H1 (cell line): ENCODE data around the gene WWP2. TPM values are rescaled to one million over a fixed set of nuclear protein-coding genes. Genes with fewer than 3 reads are reported as not detected.

Source experiments
- CTCF ChIA-PET: fragments of 300-600 bp; sonication (Branson Sonifier 250); formaldehyde crosslinking; loops from one replicate; lab custom pipeline; 2021; ENCODE audit not compliant: partially characterized antibody; lab: Charles Lee
- POLR2A ChIA-PET: fragments of 300-600 bp; sonication (Branson Sonifier 250); formaldehyde crosslinking; loops from one replicate; lab custom pipeline; 2021; ENCODE audit warnings: inconsistent platforms; ENCODE audit not compliant: partially characterized antibody; lab: Charles Lee
- DNase-seq, 2 experiments: peaks; one replicate each; pipeline versions ENCODE4 v3.0.0 to v3.0.0-alpha.2; 2010 to 2022; ENCODE audit warnings: low spot score in 2 of 2, low read depth in 1 of 2, mixed read lengths in 1 of 2
- FAIRE-seq: peaks from 2 replicates; lab custom pipeline; 2011; peaks lifted over from hg19 to GRCh38; lab: Jason Lieb, UNC
- H2AFZ ChIP-seq: 2 replicates; pipeline ENCODE4 v1.8.1; 2012; ENCODE audit warnings: low read length, inconsistent platforms
- H2AK5ac ChIP-seq: 2 replicates; pipeline ENCODE4 v1.6.1; 2013; ENCODE audit warnings: low read depth, low read length
- H2BK120ac ChIP-seq: replicated peaks from 2 replicates; pipeline ENCODE3; 2013; ENCODE audit warnings: low read depth, low read length, inconsistent platforms
- H2BK12ac ChIP-seq: 2 replicates; pipeline ENCODE4 v1.6.1; 2013; ENCODE audit warnings: low read depth, low read length
- H2BK15ac ChIP-seq: 2 replicates; pipeline ENCODE4 v1.6.1; 2013; ENCODE audit warnings: low read length
- H2BK20ac ChIP-seq: 2 replicates; pipeline ENCODE4 v1.6.1; 2013; ENCODE audit warnings: low read length
- H2BK5ac ChIP-seq: 2 replicates; pipeline ENCODE4 v1.6.1; 2013; ENCODE audit warnings: low read depth, low read length
- H3K14ac ChIP-seq: 2 replicates; pipeline ENCODE4 v1.6.1; 2013; ENCODE audit warnings: inconsistent platforms; ENCODE audit not compliant: insufficient read length
- H3K18ac ChIP-seq: 2 replicates; pipeline ENCODE4 v1.6.1; 2013; ENCODE audit warnings: low read length; ENCODE audit errors: extremely low read depth
- H3K23ac ChIP-seq: 2 replicates; pipeline ENCODE4 v1.6.1; 2013; ENCODE audit warnings: inconsistent platforms; ENCODE audit not compliant: insufficient read length
- H3K23me2 ChIP-seq: 2 replicates; pipeline ENCODE4 v1.6.1; 2013; ENCODE audit warnings: low read depth, low read length
- H3K27ac ChIP-seq: 2 replicates; pipeline ENCODE4 v1.6.1; 2011; ENCODE audit warnings: low read depth, low read length, inconsistent platforms
- H3K27me3 ChIP-seq, 4 experiments: replicated peaks in 1 of 4; 1 replicate in 1 of 4; 2 replicates in 3 of 4; pipeline versions ENCODE4 v1.6.1 to v1.8.1; 2011 to 2013; ENCODE audit warnings: low read length in 3 of 4, mild to moderate bottlenecking in 3 of 4, inconsistent platforms in 2 of 4, mixed read lengths in 2 of 4, moderate library complexity in 1 of 4; ENCODE audit not compliant: control insufficient read depth in 3 of 4, insufficient read depth in 3 of 4; ENCODE audit errors: extremely low read depth in 1 of 4
- H3K36me3 ChIP-seq, 4 experiments: 2 replicates each; pipeline versions ENCODE4 v1.6.1 to v1.8.1; 2011 to 2013; ENCODE audit warnings: mild to moderate bottlenecking in 4 of 4, low read length in 3 of 4, moderate library complexity in 2 of 4, control low read depth in 1 of 4, inconsistent platforms in 1 of 4; ENCODE audit not compliant: insufficient read depth in 4 of 4, control insufficient read depth in 2 of 4
- H3K4ac ChIP-seq: replicated peaks from 2 replicates; pipeline ENCODE3; 2013; ENCODE audit warnings: low read length, low read depth, mixed read lengths, inconsistent platforms; ENCODE audit not compliant: insufficient read length
- H3K4me1 ChIP-seq, 4 experiments: replicated peaks in 1 of 4; 1 replicate in 1 of 4; 2 replicates in 3 of 4; pipeline versions ENCODE4 v1.6.1 to v1.8.1; 2011 to 2013; ENCODE audit warnings: low read length in 3 of 4, inconsistent platforms in 2 of 4, mixed read lengths in 1 of 4; ENCODE audit not compliant: insufficient read depth in 4 of 4, control insufficient read depth in 3 of 4
- H3K4me2 ChIP-seq, 2 experiments: 2 replicates each; pipeline versions ENCODE4 v1.6.1 to v1.8.1; 2011 to 2013; ENCODE audit warnings: low read depth in 2 of 2, low read length in 2 of 2, control low read depth in 1 of 2, inconsistent platforms in 1 of 2, mild to moderate bottlenecking in 1 of 2; ENCODE audit not compliant: insufficient read depth in 1 of 2
- H3K4me3 ChIP-seq, 4 experiments: fragments of 200-600, 300-600 bp in 1 of 4; sonication (generic), shearing (Covaris generic), sonication (Bioruptor Twin) in 1 of 4; 2 replicates each; pipeline versions ENCODE4 v1.5.1 to v1.8.1; 2011 to 2016; ENCODE audit warnings: low read length in 4 of 4, low read depth in 3 of 4, control low read depth in 2 of 4, inconsistent platforms in 2 of 4, mild to moderate bottlenecking in 2 of 4, mixed read lengths in 1 of 4, moderate library complexity in 1 of 4; ENCODE audit not compliant: insufficient read depth in 2 of 4; ENCODE audit errors: extremely low read depth in 1 of 4
- H3K56ac ChIP-seq: replicated peaks from 2 replicates; pipeline ENCODE3; 2013; ENCODE audit warnings: low read depth, mild to moderate bottlenecking, mixed read lengths, low read length, inconsistent platforms; ENCODE audit not compliant: insufficient read length
- H3K79me1 ChIP-seq: 2 replicates; pipeline ENCODE4 v1.6.1; 2013; ENCODE audit warnings: low read depth, low read length, control low read depth
- H3K79me2 ChIP-seq, 2 experiments: 2 replicates each; pipeline versions ENCODE4 v1.6.1 to v1.8.1; 2012 to 2013; ENCODE audit warnings: low read length in 2 of 2, mild to moderate bottlenecking in 2 of 2, inconsistent platforms in 1 of 2; ENCODE audit not compliant: insufficient read depth in 2 of 2, control insufficient read depth in 1 of 2
- H3K9ac ChIP-seq, 4 experiments: replicated peaks in 1 of 4; 1 replicate in 1 of 4; 2 replicates in 3 of 4; pipeline versions ENCODE4 v1.6.1 to v1.8.1; 2011 to 2013; ENCODE audit warnings: low read depth in 3 of 4, low read length in 3 of 4, control low read depth in 2 of 4, mild to moderate bottlenecking in 2 of 4, moderate library complexity in 2 of 4, inconsistent platforms in 1 of 4; ENCODE audit errors: extremely low read depth in 1 of 4
- H3K9me3 ChIP-seq, 2 experiments: 2 replicates each; pipeline versions ENCODE4 v1.6.1 to v1.8.1; 2012 to 2013; ENCODE audit warnings: mild to moderate bottlenecking in 2 of 2, moderate library complexity in 2 of 2, control low read depth in 1 of 2, inconsistent platforms in 1 of 2, low read depth in 1 of 2, low read length in 1 of 2, mixed read lengths in 1 of 2; ENCODE audit not compliant: insufficient read depth in 2 of 2
- H4K20me1 ChIP-seq, 2 experiments: replicated peaks in 1 of 2; 2 replicates each; pipeline versions ENCODE3 to v1.8.1; 2011 to 2013; ENCODE audit warnings: inconsistent platforms in 2 of 2, low read length in 2 of 2, mild to moderate bottlenecking in 1 of 2; ENCODE audit not compliant: insufficient read depth in 2 of 2, control insufficient read depth in 1 of 2
- H4K5ac ChIP-seq: 2 replicates; pipeline ENCODE4 v1.6.1; 2013; ENCODE audit warnings: low read length, low read depth, mixed read lengths, inconsistent platforms; ENCODE audit not compliant: insufficient read length
- H4K8ac ChIP-seq: 2 replicates; pipeline ENCODE4 v1.8.0; 2013; ENCODE audit warnings: mild to moderate bottlenecking, moderate library complexity, low read length, inconsistent platforms; ENCODE audit not compliant: insufficient read depth; ENCODE audit errors: extremely low read depth
- H4K91ac ChIP-seq: replicated peaks from 2 replicates; pipeline ENCODE3; 2013; ENCODE audit warnings: low read length, mixed read lengths, inconsistent platforms; ENCODE audit not compliant: insufficient read length
- EGR1 ChIP-seq: IDR thresholded peaks from 2 replicates; pipeline ENCODE4 v1.6.1; 2011; ENCODE audit warnings: low read depth, low read length, borderline replicate concordance
- EZH2 ChIP-seq: fragments of 200-600 bp; sonication (generic); IDR thresholded peaks from 2 replicates; pipeline ENCODE4 v1.7.1; 2012; ENCODE audit warnings: low read depth, mild to moderate bottlenecking, moderate library complexity, low read length, inconsistent platforms; ENCODE audit not compliant: severe bottlenecking
- GABPA ChIP-seq: IDR thresholded peaks from 2 replicates; pipeline ENCODE4 v1.6.1; 2011; ENCODE audit warnings: mild to moderate bottlenecking, low read length, moderate library complexity, borderline replicate concordance; ENCODE audit not compliant: insufficient read depth
- NRF1 ChIP-seq: IDR thresholded peaks from 2 replicates; pipeline ENCODE4 v1.6.1; 2011; ENCODE audit warnings: mild to moderate bottlenecking, low read depth, low read length, improper control_type of control experiment
- POU5F1 ChIP-seq: IDR thresholded peaks from 2 replicates; pipeline ENCODE4 v1.6.1; 2011; ENCODE audit warnings: low read depth, mild to moderate bottlenecking, low read length, moderate library complexity
- TCF12 ChIP-seq: IDR thresholded peaks from 2 replicates; pipeline ENCODE4 v1.6.1; 2011; ENCODE audit warnings: low read depth, mild to moderate bottlenecking, low read length
- WGBS, 2 experiments: shearing (Covaris generic) in 1 of 2; methylation state at CpG; one replicate each; pipeline versions ENCODE4 v1.1.6 to v1.1.7; 2013 to 2015; ENCODE audit warnings: low lambda C conversion rate in 2 of 2, mixed read lengths in 2 of 2, inconsistent platforms in 1 of 2, low coverage in 1 of 2, missing lambda C conversion rate in 1 of 2; ENCODE audit not compliant: insufficient replicate concordance in 2 of 2, insufficient coverage in 1 of 2, insufficient read length in 1 of 2; ENCODE audit errors: extremely low coverage in 1 of 2, missing lambda C conversion rate in 1 of 2; 5-methylcytosine and 5-hydroxymethylcytosine counted together
- polyA plus RNA-seq, 7 experiments: library from polyadenylated mRNA; depleted of rRNA in 3 of 7; stranded (reverse) in 5 of 7; unstranded in 2 of 7; fragments of >200 nt in 5 of 7; fragments of 200-250 nt in 2 of 7; gene quantifications; 1 replicate in 5 of 7; 2 replicates in 1 of 7; 4 replicates in 1 of 7; pipeline versions ENCODE4 v1.2.1 to v1.2.3, GENCODE V29; 2011 to 2013; ENCODE audit warnings: missing spikeins in 2 of 7, mixed read lengths in 2 of 7
- total RNA-seq: library from RNA; stranded (reverse); fragmentation: NEBNext Ultra II Directional; extraction: Animal tissue kit (Norgen Biotek cat#: 25700); gene quantifications from 2 replicates; pipeline ENCODE4 v1.2.1, GENCODE V29; 2021

Gene WWP2
- total and polyA plus RNA-seq, 2 of the 8 experiments (the other 6 are each of a cell fraction or from before 2014, with no cell fraction given) = 14.1 to 42.2 TPM

DNA sequence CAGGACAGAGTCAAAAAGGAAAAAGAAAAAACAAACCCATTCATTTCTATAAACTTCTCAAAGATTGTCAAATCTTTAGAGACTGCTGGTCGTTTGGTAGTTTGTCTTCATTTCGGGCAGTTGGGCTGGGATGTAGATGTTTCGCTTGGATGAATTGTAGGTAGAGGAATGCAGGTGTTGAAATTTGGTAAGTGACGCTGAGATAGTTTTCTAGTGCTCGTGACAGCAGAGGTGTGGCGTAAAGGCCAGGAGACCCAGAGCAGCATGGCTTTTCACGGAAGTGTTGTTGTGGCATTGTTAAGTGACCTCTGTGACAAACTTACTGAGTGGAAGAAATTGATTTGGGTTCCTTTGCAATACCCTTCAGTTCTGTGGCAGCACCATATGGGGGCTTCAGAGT, 110.8 kb downstream of the WWP2 start:
- no peak overlapping the region for H3K27ac ChIP-seq
- no peak for FAIRE-seq
- H3K4ac ChIP-seq = no peak overlapping the region
- H2AK5ac ChIP-seq = no peak overlapping the region
- H4K5ac ChIP-seq = no peak overlapping the region
- no peak overlapping the region for H3K9ac ChIP-seq
- TF ChIP-seq EGR1 (no peak), NRF1 (no peak), GABPA (no peak), POU5F1 (no peak), TCF12 (no peak), EZH2 (no peak)
- no peak overlapping the region for H3K4me3 ChIP-seq
- no peaks in the 10 kb centered on the region for H3K27me3 ChIP-seq
- H2BK5ac ChIP-seq = no peak overlapping the region
- H3K23me2 ChIP-seq = no peaks in the 10 kb centered on the region; the same call in 1 of the 2 replicates
- no peak for DNase-seq
- H4K91ac ChIP-seq = no peak overlapping the region
- H4K20me1 ChIP-seq = no peaks in the 10 kb centered on the region
- H2BK15ac ChIP-seq = no peak overlapping the region
- no peak overlapping the region for H4K8ac ChIP-seq
- no peak overlapping the region for H2BK12ac ChIP-seq
- no peak overlapping the region for H3K56ac ChIP-seq
- no peak overlapping the region for H2BK20ac ChIP-seq
- H3K14ac ChIP-seq = no peak overlapping the region
- WGBS, 2 experiments = 96% methylated on average over 7 of the region's 7 CpGs; no CpG with 5 or more reads in 1 of the 2 experiments
- H3K79me2 ChIP-seq = no peaks in the 10 kb centered on the region
- H3K4me1 ChIP-seq = no peaks in the 10 kb centered on the region
- ChIA-PET POLR2A (interaction anchor here (1.1 kb wide), 1 partner anchor 11 kb away, joined by 4 read pairs; no protein-coding TSS in a partner anchor), CTCF (interaction anchor here (0.6 to 1.5 kb wide), 3 partner anchors 16 to 442 kb away, joined by 3 read pairs; no protein-coding TSS in a partner anchor)
- no peak overlapping the region for H3K18ac ChIP-seq
- no peak overlapping the region for H2AFZ ChIP-seq
- H3K4me2 ChIP-seq = no peak overlapping the region
- H2BK120ac ChIP-seq = no peak overlapping the region
- H3K23ac ChIP-seq = no peak overlapping the region
- H3K36me3 ChIP-seq = peaks cover 0 to 4% (median 2%) of the 10 kb centered on the region in 4 experiments; a peak in 4 of 8 replicates
- H3K9me3 ChIP-seq = no peaks in the 10 kb centered on the region
- 0 out of 2 replicates have a peak, but pooled peaks cover 3% of the 10 kb centered on the region for H3K79me1 ChIP-seq
